ENCODE results near the gene RYK.

The RYK gene

DNA sequence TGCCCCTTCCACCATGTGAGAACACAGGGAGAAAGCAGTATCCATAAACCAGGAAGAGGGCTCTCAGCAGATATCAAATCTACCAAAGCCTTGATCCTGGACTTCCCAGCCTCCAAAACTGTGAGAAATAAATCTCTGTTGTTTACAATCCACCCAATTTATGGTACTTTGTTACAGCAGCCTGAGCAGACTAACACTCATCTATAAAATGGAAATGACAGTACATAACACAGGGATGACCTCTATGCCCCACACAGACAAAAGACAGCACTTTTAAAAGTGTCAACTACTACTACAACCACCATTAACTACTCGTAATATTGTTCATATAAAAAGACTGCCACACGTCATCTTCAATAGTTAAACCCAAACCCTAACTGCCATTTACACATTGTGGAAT lies 5.7 kb downstream of the RYK start:
- TF ChIP-seq, protein P1, sequence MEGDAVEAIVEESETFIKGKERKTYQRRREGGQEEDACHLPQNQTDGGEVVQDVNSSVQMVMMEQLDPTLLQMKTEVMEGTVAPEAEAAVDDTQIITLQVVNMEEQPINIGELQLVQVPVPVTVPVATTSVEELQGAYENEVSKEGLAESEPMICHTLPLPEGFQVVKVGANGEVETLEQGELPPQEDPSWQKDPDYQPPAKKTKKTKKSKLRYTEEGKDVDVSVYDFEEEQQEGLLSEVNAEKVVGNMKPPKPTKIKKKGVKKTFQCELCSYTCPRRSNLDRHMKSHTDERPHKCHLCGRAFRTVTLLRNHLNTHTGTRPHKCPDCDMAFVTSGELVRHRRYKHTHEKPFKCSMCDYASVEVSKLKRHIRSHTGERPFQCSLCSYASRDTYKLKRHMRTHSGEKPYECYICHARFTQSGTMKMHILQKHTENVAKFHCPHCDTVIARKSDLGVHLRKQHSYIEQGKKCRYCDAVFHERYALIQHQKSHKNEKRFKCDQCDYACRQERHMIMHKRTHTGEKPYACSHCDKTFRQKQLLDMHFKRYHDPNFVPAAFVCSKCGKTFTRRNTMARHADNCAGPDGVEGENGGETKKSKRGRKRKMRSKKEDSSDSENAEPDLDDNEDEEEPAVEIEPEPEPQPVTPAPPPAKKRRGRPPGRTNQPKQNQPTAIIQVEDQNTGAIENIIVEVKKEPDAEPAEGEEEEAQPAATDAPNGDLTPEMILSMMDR (IDR thresholded peaks at IDR 0.05): no peak
- Histone ChIP-seq H3K27me3 (no peaks in the 10 kb centered on the region), H3K9me3 (no peaks in the 10 kb centered on the region), H3K4me3 (ENCODE audit: low read depth in 1 of 2, low read length in 1 of 2) (no peak overlapping the region), H3K4me1 (ENCODE audit: control insufficient read depth in 1 of 2, insufficient read depth in 1 of 2, low read depth in 1 of 2, low read length in 1 of 2) (peaks cover 8 to 17% of the 10 kb centered on the region in 2 experiments), H3K27ac (no peak overlapping the region), H3K36me3 (no peaks in the 10 kb centered on the region)

DNA sequence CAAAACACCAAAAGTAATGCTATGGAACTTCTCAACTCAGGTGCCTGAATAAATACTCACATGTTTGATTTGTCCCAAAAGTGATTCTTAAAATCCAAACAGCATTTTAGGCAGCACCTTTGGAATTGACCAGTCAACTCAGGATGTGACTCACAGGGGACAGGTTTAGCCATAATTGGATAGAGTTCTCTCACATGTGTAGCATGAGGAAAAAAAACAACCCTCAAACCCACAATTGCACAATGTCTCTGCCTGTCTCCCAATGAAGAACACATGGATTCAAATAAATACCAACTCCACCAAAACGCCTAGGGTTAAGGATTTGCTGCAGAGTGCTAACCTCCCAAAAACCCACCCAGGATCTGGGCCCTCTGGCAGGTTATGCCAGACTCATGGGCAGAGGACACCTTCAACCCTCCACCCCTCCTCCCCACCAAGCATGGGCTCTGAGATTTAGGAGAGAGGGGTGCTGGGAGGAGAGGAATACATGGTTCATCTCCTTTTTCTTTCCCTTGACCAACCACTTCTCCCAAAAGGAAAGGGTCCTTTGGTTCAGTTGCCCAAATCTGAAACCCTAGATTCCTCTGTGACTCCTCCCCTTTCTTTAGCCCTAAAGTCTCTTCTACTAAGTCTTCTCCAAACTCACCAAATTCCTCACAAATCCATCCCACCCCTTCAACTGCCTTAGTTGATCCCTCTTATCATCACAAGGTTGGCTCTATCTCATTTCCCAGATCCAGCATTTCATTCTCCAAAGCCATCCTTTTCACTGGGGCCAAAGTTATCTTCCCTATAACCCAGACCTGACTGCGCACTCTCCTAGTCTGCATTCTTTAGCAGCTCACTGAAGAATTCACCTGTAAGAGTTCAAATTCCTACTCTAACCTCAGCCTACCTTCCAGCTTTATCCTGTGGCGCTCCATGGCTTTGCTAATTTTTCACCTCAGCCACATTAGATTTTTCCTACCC lies 7.7 kb downstream of the RYK start:
- no peaks in the 10 kb centered on the region for H3K27me3 ChIP-seq
- H3K36me3 ChIP-seq: no peaks in the 10 kb centered on the region
- TF ChIP-seq, protein P1 (IDR thresholded peaks at IDR 0.05): no peak
- no peak overlapping the region for H3K4me3 ChIP-seq (ENCODE audit: low read depth in 1 of 2, low read length in 1 of 2)
- H3K4me1 ChIP-seq (ENCODE audit: control insufficient read depth in 1 of 2, insufficient read depth in 1 of 2, low read depth in 1 of 2, low read length in 1 of 2): peaks cover 0 to 7% of the 10 kb centered on the region in 2 experiments
- H3K9me3 ChIP-seq: no peaks in the 10 kb centered on the region
- no peak overlapping the region for H3K27ac ChIP-seq

DNA sequence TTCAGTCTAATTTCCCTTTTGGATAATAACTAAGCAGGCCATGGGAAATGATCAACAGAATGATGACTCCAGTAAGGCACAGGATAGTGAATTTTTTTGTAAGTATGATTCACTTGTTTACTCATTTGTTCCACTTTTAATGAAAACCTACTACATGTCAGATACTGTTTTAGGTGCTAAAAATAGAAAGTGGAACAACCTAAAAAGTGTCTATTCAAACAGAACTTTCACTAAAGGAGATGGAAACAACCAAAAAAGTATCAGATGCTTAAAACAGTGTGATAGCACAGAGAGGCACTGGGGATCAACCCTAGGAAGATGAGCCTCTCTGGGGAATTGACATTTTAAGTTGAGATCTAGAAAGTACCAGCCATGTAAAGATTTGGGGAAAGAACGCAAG lies 11.1 kb downstream of the RYK start:
- TF ChIP-seq, protein P1 (IDR thresholded peaks at IDR 0.05): no peak
- Histone ChIP-seq H3K4me3 (ENCODE audit: low read depth in 1 of 2, low read length in 1 of 2) (no peak overlapping the region), H3K9me3 (no peaks in the 10 kb centered on the region), H3K36me3 (no peaks in the 10 kb centered on the region), H3K27ac (no peak overlapping the region), H3K27me3 (no peaks in the 10 kb centered on the region), H3K4me1 (ENCODE audit: control insufficient read depth in 1 of 2, insufficient read depth in 1 of 2, low read depth in 1 of 2, low read length in 1 of 2) (peaks cover 0 to 3% of the 10 kb centered on the region in 2 experiments)

DNA sequence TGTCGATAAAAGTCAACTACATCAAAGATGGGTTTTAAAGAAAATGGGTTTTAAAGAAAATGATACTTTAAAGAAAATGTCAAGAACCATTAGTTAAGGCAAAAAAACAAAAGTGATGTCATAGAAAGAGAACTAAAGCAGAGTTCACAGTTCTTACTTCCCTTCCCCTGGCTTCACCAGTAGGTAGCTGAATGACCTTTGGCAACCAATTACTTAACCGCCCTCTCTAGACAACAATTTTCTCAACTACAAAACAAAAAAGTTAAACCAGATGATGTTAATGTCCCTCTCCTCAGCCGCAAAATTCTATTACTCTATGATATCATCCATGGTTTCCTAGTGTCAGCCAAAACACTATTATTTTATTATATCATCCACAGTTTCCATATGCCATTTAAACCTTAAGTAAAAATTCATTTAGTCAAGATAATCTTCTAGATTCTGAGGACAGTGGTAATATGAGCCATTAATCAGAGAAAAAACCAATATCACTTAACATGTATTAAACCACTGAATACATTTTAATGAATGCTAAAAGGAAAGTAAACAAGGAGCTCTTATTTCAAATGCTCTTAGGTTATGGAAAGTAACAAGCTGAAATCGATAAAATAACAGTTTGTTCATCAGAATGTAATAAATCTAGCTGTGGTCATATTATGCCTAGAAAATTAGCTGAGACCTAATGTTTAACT lies 13.1 kb downstream of the RYK start:
- Histone ChIP-seq H3K36me3 (no peaks in the 10 kb centered on the region), H3K4me3 (ENCODE audit: low read depth in 1 of 2, low read length in 1 of 2) (no peak overlapping the region), H3K9me3 (no peaks in the 10 kb centered on the region), H3K4me1 (ENCODE audit: control insufficient read depth in 1 of 2, insufficient read depth in 1 of 2, low read depth in 1 of 2, low read length in 1 of 2) (no peaks in the 10 kb centered on the region), H3K27me3 (no peaks in the 10 kb centered on the region), H3K27ac (no peak overlapping the region)
- TF ChIP-seq, protein P1 (IDR thresholded peaks at IDR 0.05): no peak

DNA sequence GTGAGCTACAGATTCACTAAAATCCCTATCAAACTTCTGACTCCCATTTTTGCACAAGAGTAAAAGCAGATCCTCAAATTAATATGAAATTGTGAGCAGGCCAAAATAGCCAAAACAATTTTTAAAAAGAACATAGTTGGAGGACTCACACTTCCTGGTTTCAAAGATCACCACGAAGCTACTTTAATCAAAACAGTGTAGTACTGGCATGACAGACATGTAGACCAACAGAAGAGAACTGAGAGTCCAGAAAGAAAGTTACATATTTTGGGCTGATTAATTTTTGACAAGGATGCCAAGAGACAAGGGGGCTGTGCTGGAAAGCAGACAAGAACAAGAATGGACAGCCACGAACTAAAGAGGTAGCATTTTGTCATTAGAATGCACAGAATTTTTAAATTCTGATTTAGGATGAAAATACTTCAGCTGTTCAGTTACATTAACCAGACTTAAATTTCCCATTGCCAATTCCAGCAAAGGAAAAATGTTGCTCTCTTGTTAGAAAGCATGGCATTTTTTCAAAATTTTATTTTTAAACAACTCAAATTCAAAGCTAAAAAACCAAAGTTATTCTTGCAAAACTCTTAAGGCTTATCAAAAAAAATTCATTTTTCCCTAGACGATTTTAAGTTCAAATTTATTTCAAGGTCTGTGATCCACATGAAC lies 14.0 kb downstream of the RYK start:
- TF ChIP-seq, protein P1 (IDR thresholded peaks at IDR 0.05): no peak
- no peak overlapping the region for H3K4me3 ChIP-seq (ENCODE audit: low read depth in 1 of 2, low read length in 1 of 2)
- H3K9me3 ChIP-seq: no peaks in the 10 kb centered on the region
- no peaks in the 10 kb centered on the region for H3K4me1 ChIP-seq (ENCODE audit: control insufficient read depth in 1 of 2, insufficient read depth in 1 of 2, low read depth in 1 of 2, low read length in 1 of 2)
- H3K27ac ChIP-seq: no peak overlapping the region
- H3K36me3 ChIP-seq: no peaks in the 10 kb centered on the region
- H3K27me3 ChIP-seq: no peaks in the 10 kb centered on the region

Data from neutrophil (primary cell).